ENCODE measurements around the gene SLAMF9.

GRCh38 chr1:159970932-159971342 lies 16.9 kb upstream of the SLAMF9 start:
- no peak for TF ChIP-seq TEAD4 (IDR thresholded peaks at IDR 0.05)
- TF ChIP-seq EP300 (IDR thresholded peaks at IDR 0.05; ENCODE audit: borderline replicate concordance), result no peak
- TF ChIP-seq USF1 (IDR thresholded peaks at IDR 0.05), result no peak

Measured in Ishikawa (cell line).